HepG2 (cell line): Measurements from ENCODE around the gene POU5F1. TPM values are rescaled to one million over a fixed set of nuclear protein-coding genes. Genes with fewer than 3 reads are reported as not detected.

Experiments
- ATAC-seq: fragments of 200-7000 bp; cut with Tn5 transposase; 3 replicates; pipeline ENCODE4 v1.9.1; 2020; ENCODE audit warnings: mild to moderate bottlenecking, moderate library complexity
- BruUV-seq: library from RNA; stranded (reverse); fragments of 400-500 nt; replicated peaks from 2 replicates; lab custom pipeline; 2021; lab: Mats Ljungman, UMichigan
- CTCF ChIA-PET: fragments of 300-600 bp; formaldehyde crosslinking; extraction: SDS; loops from one replicate; lab custom pipeline; 2021; ENCODE audit warnings: low total read pairs, inconsistent platforms, low intra/inter-chr PET ratio; lab: Yijun Ruan, JAX
- POLR2A ChIA-PET: fragments of 350-600 bp; sonication (Branson Sonifier 250); formaldehyde crosslinking; loops from one replicate; lab custom pipeline; 2020; ENCODE audit warnings: antibody characterized with exemption, inconsistent platforms; lab: Yijun Ruan, JAX
- DNase-seq: peaks from one replicate; pipeline ENCODE4 v3.0.0-alpha.2; 2015; ENCODE audit warnings: low spot score
- FAIRE-seq: peaks from 3 replicates; lab custom pipeline; 2011; peaks lifted over from hg19 to GRCh38; lab: Jason Lieb, UNC
- H2AFZ ChIP-seq: one replicate; pipeline ENCODE4 v1.6.1; 2011; ENCODE audit warnings: low read length, inconsistent platforms
- H3K27ac ChIP-seq: fragments of 300-600 bp; 3 replicates; pipeline ENCODE4 v1.8.0; 2011; ENCODE audit warnings: mixed run types, mild to moderate bottlenecking, mixed read lengths, low read length, inconsistent platforms; ENCODE audit not compliant: insufficient read depth; ENCODE audit errors: extremely low read length
- H3K27me3 ChIP-seq, 2 experiments: fragments of 200-600 bp in 1 of 2; 2 replicates in 1 of 2; 3 replicates in 1 of 2; pipeline versions ENCODE4 v1.6.0 to v1.8.0; 2011; ENCODE audit warnings: low read length in 2 of 2, mild to moderate bottlenecking in 2 of 2, moderate library complexity in 2 of 2, inconsistent platforms in 1 of 2; ENCODE audit not compliant: insufficient read depth in 2 of 2, control insufficient read depth in 1 of 2
- H3K36me3 ChIP-seq, 2 experiments: fragments of 200-600 bp in 1 of 2; replicated peaks in 1 of 2; 2 replicates in 1 of 2; 3 replicates in 1 of 2; pipeline versions ENCODE4 v1.5.1 to v1.8.0; 2011; ENCODE audit warnings: low read length in 2 of 2, inconsistent platforms in 1 of 2; ENCODE audit not compliant: insufficient read depth in 2 of 2, control insufficient read depth in 1 of 2
- H3K4me1 ChIP-seq: 2 replicates; pipeline ENCODE4 v1.5.1; 2012; ENCODE audit warnings: low read length, inconsistent platforms; ENCODE audit not compliant: insufficient read depth
- H3K4me2 ChIP-seq: 2 replicates; pipeline ENCODE4 v1.6.0; 2011; ENCODE audit warnings: low read depth, low read length, inconsistent platforms
- H3K4me3 ChIP-seq, 3 experiments: fragments of 200-600 bp in 1 of 3; sonication (generic), shearing (Covaris generic) in 1 of 3; replicated peaks in 1 of 3; 2 replicates each; pipeline ENCODE4 v1.5.1; 2011 to 2016; ENCODE audit warnings: low read length in 3 of 3, inconsistent platforms in 2 of 3, low read depth in 2 of 3, mild to moderate bottlenecking in 2 of 3, control low read depth in 1 of 3, mixed read lengths in 1 of 3; ENCODE audit not compliant: insufficient read depth in 1 of 3
- H3K79me2 ChIP-seq: one replicate; pipeline ENCODE4 v1.6.1; 2011; ENCODE audit warnings: low read length, inconsistent platforms; ENCODE audit not compliant: insufficient read depth
- H3K9ac ChIP-seq: 2 replicates; pipeline ENCODE4 v1.6.0; 2011; ENCODE audit warnings: mild to moderate bottlenecking, low read depth, low read length, inconsistent platforms; ENCODE audit not compliant: insufficient read depth
- H3K9me3 ChIP-seq: 2 replicates; pipeline ENCODE4 v1.5.1; 2012; ENCODE audit warnings: mild to moderate bottlenecking, low read length
- H4K20me1 ChIP-seq: 2 replicates; pipeline ENCODE4 v1.6.0; 2011; ENCODE audit warnings: inconsistent platforms, mild to moderate bottlenecking, low read length, moderate library complexity; ENCODE audit not compliant: insufficient read depth
- ARNT2 ChIP-seq: sonication (generic); formaldehyde crosslinking; IDR thresholded peaks from 2 replicates; pipeline ENCODE4 v1.8.0; 2022; ENCODE audit warnings: mild to moderate bottlenecking, low read depth, missing genetic modification reagents, moderate library complexity
- ATRX ChIP-seq: sonication (generic); formaldehyde crosslinking; IDR thresholded peaks from 2 replicates; pipeline ENCODE4 v1.4.0; 2020; ENCODE audit warnings: missing genetic modification reagents, borderline replicate concordance
- CC2D1A ChIP-seq: sonication (generic); formaldehyde crosslinking; IDR thresholded peaks from 2 replicates; pipeline ENCODE4 v1.8.1; 2023; ENCODE audit warnings: mild to moderate bottlenecking, missing genetic modification reagents
- FIP1L1 ChIP-seq: fragments of 200-400 bp; formaldehyde crosslinking; IDR thresholded peaks from 2 replicates; pipeline ENCODE4 v1.6.1; 2018; ENCODE audit warnings: low read depth, mild to moderate bottlenecking, low read length, moderate library complexity, borderline replicate concordance; ENCODE audit not compliant: insufficient read depth
- FOXK2 ChIP-seq: fragments of 450-650 bp; IDR thresholded peaks from 2 replicates; pipeline ENCODE4 v1.6.1; 2016
- FUBP1 ChIP-seq: sonication (generic); formaldehyde crosslinking; IDR thresholded peaks from 2 replicates; pipeline ENCODE4 v1.5.1; 2020; ENCODE audit warnings: missing genetic modification reagents, mild to moderate bottlenecking, borderline replicate concordance
- HIC2 ChIP-seq: sonication (generic); formaldehyde crosslinking; IDR thresholded peaks from 2 replicates; pipeline ENCODE4 v1.9.0; 2022; ENCODE audit warnings: low read depth, missing genetic modification reagents
- MATR3 ChIP-seq: sonication (generic); formaldehyde crosslinking; IDR thresholded peaks from 2 replicates; pipeline ENCODE4 v1.4.0; 2020; ENCODE audit warnings: missing genetic modification reagents
- MZF1 ChIP-seq: sonication (generic); formaldehyde crosslinking; IDR thresholded peaks from 2 replicates; pipeline ENCODE4 v1.8.1; 2023; ENCODE audit warnings: mild to moderate bottlenecking, missing genetic modification reagents, borderline replicate concordance
- NR2F6 ChIP-seq, 2 experiments: IDR thresholded peaks; 2 replicates each; pipeline ENCODE4 v1.6.1; 2016; ENCODE audit warnings: antibody characterized with exemption in 1 of 2, mild to moderate bottlenecking in 1 of 2
- PAX8 ChIP-seq: sonication (generic); formaldehyde crosslinking; IDR thresholded peaks from 2 replicates; pipeline ENCODE4 v1.8.0; 2022; ENCODE audit warnings: mild to moderate bottlenecking, missing genetic modification reagents, borderline replicate concordance
- RCOR2 ChIP-seq: IDR thresholded peaks from 2 replicates; pipeline ENCODE4 v1.6.1; 2016; ENCODE audit warnings: missing biosample characterization, missing genetic modification reagents
- TEAD3 ChIP-seq: optimal IDR thresholded peaks from 2 replicates; pipeline ENCODE3; 2016; ENCODE audit warnings: borderline replicate concordance
- XRCC5 ChIP-seq: fragments of 200-400 bp; formaldehyde crosslinking; optimal IDR thresholded peaks from 2 replicates; pipeline ENCODE3; 2017; ENCODE audit warnings: mild to moderate bottlenecking, low read length
- ZMYM4 ChIP-seq: sonication (generic); formaldehyde crosslinking; IDR thresholded peaks from 2 replicates; pipeline ENCODE4 v1.8.1; 2023; ENCODE audit warnings: mild to moderate bottlenecking, missing genetic modification reagents
- ZNF503 ChIP-seq: sonication (generic); formaldehyde crosslinking; IDR thresholded peaks from 2 replicates; pipeline ENCODE4 v1.4.0; 2020; ENCODE audit warnings: missing genetic modification reagents
- ZNF660 ChIP-seq: sonication (generic); formaldehyde crosslinking; IDR thresholded peaks from 2 replicates; pipeline ENCODE4 v1.5.1; 2020; ENCODE audit warnings: mild to moderate bottlenecking, low read depth, missing genetic modification reagents, borderline replicate concordance
- ZNF773 ChIP-seq: sonication (generic); formaldehyde crosslinking; IDR thresholded peaks from 2 replicates; pipeline ENCODE4 v1.4.0; 2020; ENCODE audit warnings: missing genetic modification reagents, borderline replicate concordance
- WGBS: methylation state at CpG from one replicate; pipeline ENCODE4 v1.1.6; 2017; ENCODE audit warnings: low lambda C conversion rate; 5-methylcytosine and 5-hydroxymethylcytosine counted together
- in situ Hi-C: cut with HindIII; loops from 2 replicates; pipeline ENCODE4 v1.10.0; 2017; ENCODE audit warnings: low pct_unique_long_range_greater_than_20kb; ENCODE audit not compliant: extremely low pct_ligation_motif_present
- intact Hi-C: fragments of 100-400 bp; cut with micrococcal nuclease; formaldehyde crosslinking; loops from one replicate; pipeline ENCODE4 v1.10.0; 2022; ENCODE audit not compliant: unreplicated experiment
- polyA plus RNA-seq, 8 experiments: library from polyadenylated mRNA; depleted of rRNA in 3 of 8; stranded (reverse) in 7 of 8; unstranded in 1 of 8; fragments of >200 nt; fragmentation: Illumina TruSeq in 4 of 8; extraction: Trizol in 4 of 8; gene quantifications; 2 replicates each; pipeline versions ENCODE4 v1.2.1 to v1.2.3, GENCODE V29; 2011 to 2016; ENCODE audit warnings: low read depth in 4 of 8, missing spikeins in 1 of 8, mixed read lengths in 1 of 8; ENCODE audit not compliant: insufficient read depth in 1 of 8
- total RNA-seq, 5 experiments: library from RNA; depleted of rRNA; stranded (reverse); fragments of >200 nt; fragmentation: Illumina TruSeq; extraction: Trizol; gene quantifications; 2 replicates each; pipeline ENCODE4 v1.2.3, GENCODE V29; 2016; ENCODE audit warnings: low read depth in 1 of 5

Gene POU5F1
- total and polyA plus RNA-seq, 2 of the 13 experiments (the other 11 are each of a cell fraction or from before 2014, with no cell fraction given) = 2.5 to 7.2 TPM

- no peaks in the 10 kb centered on the region for H3K27me3 ChIP-seq
- H3K9me3 ChIP-seq = no peaks in the 10 kb centered on the region
- H2AFZ ChIP-seq = no peak overlapping the region
- peaks cover 80% of the 10 kb centered on the region for H3K4me1 ChIP-seq
- H3K79me2 ChIP-seq = peaks cover 10% of the 10 kb centered on the region
- peak overlapping the region; percentile 55 to 65 (median 61); a peak in 4 of 6 replicates for H3K4me3 ChIP-seq
- 9% methylated on average over 5 of the region's 5 CpGs for WGBS
- BruUV-seq = no TSS peak
- FAIRE-seq (peak; percentile 42), ATAC-seq (peak; percentile 71), DNase-seq (peak; percentile 75)
- peaks cover 0 to 2% of the 10 kb centered on the region in 2 experiments; a peak in 3 of 5 replicates for H3K36me3 ChIP-seq
- ChIA-PET CTCF (no interaction called here), POLR2A (interaction anchor here (0.6 kb wide), 1 partner anchor 66 kb away, joined by 3 read pairs; no protein-coding TSS in a partner anchor)
- in situ Hi-C loops = no loop called here
- H3K4me2 ChIP-seq = peak overlapping the region; percentile 83
- H3K27ac ChIP-seq = peak overlapping the region; percentile 75
- H4K20me1 ChIP-seq = no peaks in the 10 kb centered on the region
- peak overlapping the region; percentile 56 for H3K9ac ChIP-seq
- intact Hi-C loops = no loop called here
- TF ChIP-seq ARNT2 (CRISPR knock-in tag) (no peak), TEAD3 (CRISPR knock-in tag) (peak; percentile 60), HIC2 (CRISPR knock-in tag) (no peak), ZNF773 (no peak), NR2F6 (IDR thresholded peaks at IDR 0.05) (peak; percentile 62), NR2F6 (CRISPR knock-in tag; IDR thresholded peaks at IDR 0.05) (peak; percentile 48; the same call in 1 of the 2 replicates), MATR3 (CRISPR knock-in tag) (no peak), FUBP1 (CRISPR knock-in tag) (0 out of 2 replicates have a peak, but pooled peaks have one; percentile 34), FOXK2 (peak; percentile 70; the same call in 1 of the 2 replicates), CC2D1A (CRISPR knock-in tag) (no peak), ZMYM4 (no peak), XRCC5 (no peak), RCOR2 (CRISPR knock-in tag) (no peak), ATRX (CRISPR knock-in tag) (no peak), MZF1 (CRISPR knock-in tag) (no peak), FIP1L1 (no peak), ZNF660 (no peak), PAX8 (CRISPR knock-in tag) (no peak), ZNF503 (CRISPR knock-in tag) (no peak; the same call in 1 of the 2 replicates)
These were observed 33.0 kb upstream of the POU5F1 start for GRCh38 chr6:31203345-31203979.
